Activated CD8-positive, alpha-beta memory T cell treated with anti-CD3 and anti-CD28 coated beads, Interleukin-2, amount 50 U/mL, for 48 hours (primary cell): ENCODE results near the gene GUCY1A2.
"Not testable (repeated sequence)": the region's sequence is repeated elsewhere in the genome, so short reads cannot be mapped to it uniquely, and the experiment has no call there.

Source experiments
- DNase-seq: peaks from one replicate; pipeline ENCODE4 v3.0.0-alpha.2; 2020

GUCY1A2 gene

GRCh38 chr11:107018219-107018901 is at the start of gene GUCY1A2:
Gene GUCY1A2 (minus strand): TSS chr11:107018476. CDS start chr11:107018055, 421 bp downstream.
- DNase-seq, result peak; percentile 48

- DNase-seq, result no peak
These were observed 36.1 kb upstream of the GUCY1A2 start for GRCh38 chr11:107054391-107054790.

GRCh38 chr11:107051332-107051731 is 33.1 kb upstream of the GUCY1A2 start:
- DNase-seq, result not testable (repeated sequence)

- DNase-seq, result not testable (repeated sequence)
These were observed 32.6 kb upstream of the GUCY1A2 start for GRCh38 chr11:107050899-107051298.

GRCh38 chr11:107050121-107050520 is 31.8 kb upstream of the GUCY1A2 start:
- no peak for DNase-seq

GRCh38 chr11:107044503-107044902 is 26.2 kb upstream of the GUCY1A2 start:
- DNase-seq, result no peak

- no peak for DNase-seq
These were observed 25.1 kb upstream of the GUCY1A2 start for GRCh38 chr11:107043242-107044006.

GRCh38 chr11:107042748-107043147 is 24.5 kb upstream of the GUCY1A2 start:
- DNase-seq, result no peak

- no peak for DNase-seq
These were observed 22.8 kb upstream of the GUCY1A2 start for GRCh38 chr11:107041088-107041444.

GRCh38 chr11:107040433-107041087 is 22.3 kb upstream of the GUCY1A2 start:
- DNase-seq, result no peak

GRCh38 chr11:107025673-107026072 is 7.4 kb upstream of the GUCY1A2 start:
- DNase-seq, result no peak

GRCh38 chr11:107020594-107020993 is 2.3 kb upstream of the GUCY1A2 start:
- no peak for DNase-seq

GRCh38 chr11:107018902-107019493 is 722 bp upstream of the GUCY1A2 start:
- peak; percentile 53 for DNase-seq

- DNase-seq, result peak; percentile 65
These were observed 650 bp downstream of the GUCY1A2 start for GRCh38 chr11:107017433-107018218.

- no peak for DNase-seq
These were observed 1.2 kb downstream of the GUCY1A2 start for GRCh38 chr11:107017104-107017432.

- DNase-seq, result no peak
These were observed 3.4 kb downstream of the GUCY1A2 start for GRCh38 chr11:107014871-107015270.

- no peak for DNase-seq
These were observed 6.3 kb downstream of the GUCY1A2 start for GRCh38 chr11:107011977-107012376.

- no peak for DNase-seq
These were observed 9.1 kb downstream of the GUCY1A2 start for GRCh38 chr11:107009190-107009589.

GRCh38 chr11:107006076-107006833 is 12.0 kb downstream of the GUCY1A2 start:
- no peak for DNase-seq

- no peak for DNase-seq
These were observed 19.1 kb downstream of the GUCY1A2 start for GRCh38 chr11:106999196-106999595.

- no peak for DNase-seq
These were observed 19.4 kb downstream of the GUCY1A2 start for GRCh38 chr11:106998916-106999188.
